ENCODE measurements around the gene NOTUM. TPM values are rescaled to one million over a fixed set of nuclear protein-coding genes. Genes with fewer than 3 reads are reported as not detected.

NOTUM gene
- total and polyA plus RNA-seq, 4 donors = 0.19 to 5.4 (median 1.6) TPM

GRCh38 chr17:81964081-81964849 lies 3.3 kb upstream of the NOTUM start:
- no peak overlapping the region for H3K27ac ChIP-seq (ENCODE audit: low read depth in 1 of 2, low read length in 2 of 2)
- no peaks in the 10 kb centered on the region for H3K9me3 ChIP-seq (ENCODE audit: control insufficient read depth in 4 of 4, low read length in 3 of 4)
- H3K4me1 ChIP-seq (ENCODE audit: control insufficient read depth in 4 of 4, insufficient read depth in 4 of 4, low read length in 3 of 4) = peaks cover 12 to 40% (median 25%) of the 10 kb centered on the region in 4 donors
- WGBS = 72% methylated on average over 22 of the region's 22 CpGs
- no peak overlapping the region for H3K4me3 ChIP-seq (ENCODE audit: low read depth in 1 of 3, low read length in 3 of 3)
- no peak for DNase-seq (ENCODE audit: low spot score)
- H3K36me3 ChIP-seq (ENCODE audit: control insufficient read depth in 4 of 4, insufficient read depth in 3 of 4, low read depth in 1 of 4, low read length in 3 of 4) = no peaks in the 10 kb centered on the region
- no peak for TF ChIP-seq ZBTB33 (IDR thresholded peaks at IDR 0.05)
- TF ChIP-seq GABPA (IDR thresholded peaks at IDR 0.05 in 1 of 2, conservative IDR thresholded peaks at IDR 0.05 in 1 of 2) = no peak
- no peak for TF ChIP-seq TAF1 (conservative IDR thresholded peaks at IDR 0.05)
- no peak for TF ChIP-seq SP1 (IDR thresholded peaks at IDR 0.05)
- no peak for TF ChIP-seq MAX (IDR thresholded peaks at IDR 0.05)
- TF ChIP-seq, protein P1, sequence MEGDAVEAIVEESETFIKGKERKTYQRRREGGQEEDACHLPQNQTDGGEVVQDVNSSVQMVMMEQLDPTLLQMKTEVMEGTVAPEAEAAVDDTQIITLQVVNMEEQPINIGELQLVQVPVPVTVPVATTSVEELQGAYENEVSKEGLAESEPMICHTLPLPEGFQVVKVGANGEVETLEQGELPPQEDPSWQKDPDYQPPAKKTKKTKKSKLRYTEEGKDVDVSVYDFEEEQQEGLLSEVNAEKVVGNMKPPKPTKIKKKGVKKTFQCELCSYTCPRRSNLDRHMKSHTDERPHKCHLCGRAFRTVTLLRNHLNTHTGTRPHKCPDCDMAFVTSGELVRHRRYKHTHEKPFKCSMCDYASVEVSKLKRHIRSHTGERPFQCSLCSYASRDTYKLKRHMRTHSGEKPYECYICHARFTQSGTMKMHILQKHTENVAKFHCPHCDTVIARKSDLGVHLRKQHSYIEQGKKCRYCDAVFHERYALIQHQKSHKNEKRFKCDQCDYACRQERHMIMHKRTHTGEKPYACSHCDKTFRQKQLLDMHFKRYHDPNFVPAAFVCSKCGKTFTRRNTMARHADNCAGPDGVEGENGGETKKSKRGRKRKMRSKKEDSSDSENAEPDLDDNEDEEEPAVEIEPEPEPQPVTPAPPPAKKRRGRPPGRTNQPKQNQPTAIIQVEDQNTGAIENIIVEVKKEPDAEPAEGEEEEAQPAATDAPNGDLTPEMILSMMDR (IDR thresholded peaks at IDR 0.05; ENCODE audit: low read depth, low read length, missing input control) = no peak
- no peak for TF ChIP-seq EGR1 (IDR thresholded peaks at IDR 0.05; ENCODE audit: low read depth in 2 of 2)
- TF ChIP-seq ATF3 (IDR thresholded peaks at IDR 0.05) = no peak
- TF ChIP-seq YY1 (IDR thresholded peaks at IDR 0.05) = no peak
- TF ChIP-seq RXRA (IDR thresholded peaks at IDR 0.05) = no peak
- no peak for TF ChIP-seq FOXA1 (IDR thresholded peaks at IDR 0.05)
- TF ChIP-seq RAD21 (IDR thresholded peaks at IDR 0.05) = no peak
- no peak for TF ChIP-seq FOXA2 (IDR thresholded peaks at IDR 0.05)
- no peak for TF ChIP-seq HNF4G (IDR thresholded peaks at IDR 0.05)
- no peak for TF ChIP-seq JUND (IDR thresholded peaks at IDR 0.05)
- no peak for TF ChIP-seq HNF4A (conservative IDR thresholded peaks at IDR 0.05)
- H3K9ac ChIP-seq (ENCODE audit: low read depth in 1 of 2, low read length in 2 of 2) = no peak overlapping the region
- no peaks in the 10 kb centered on the region for H3K27me3 ChIP-seq (ENCODE audit: control insufficient read depth in 4 of 4, insufficient read depth in 4 of 4, low read length in 3 of 4)

DNA sequence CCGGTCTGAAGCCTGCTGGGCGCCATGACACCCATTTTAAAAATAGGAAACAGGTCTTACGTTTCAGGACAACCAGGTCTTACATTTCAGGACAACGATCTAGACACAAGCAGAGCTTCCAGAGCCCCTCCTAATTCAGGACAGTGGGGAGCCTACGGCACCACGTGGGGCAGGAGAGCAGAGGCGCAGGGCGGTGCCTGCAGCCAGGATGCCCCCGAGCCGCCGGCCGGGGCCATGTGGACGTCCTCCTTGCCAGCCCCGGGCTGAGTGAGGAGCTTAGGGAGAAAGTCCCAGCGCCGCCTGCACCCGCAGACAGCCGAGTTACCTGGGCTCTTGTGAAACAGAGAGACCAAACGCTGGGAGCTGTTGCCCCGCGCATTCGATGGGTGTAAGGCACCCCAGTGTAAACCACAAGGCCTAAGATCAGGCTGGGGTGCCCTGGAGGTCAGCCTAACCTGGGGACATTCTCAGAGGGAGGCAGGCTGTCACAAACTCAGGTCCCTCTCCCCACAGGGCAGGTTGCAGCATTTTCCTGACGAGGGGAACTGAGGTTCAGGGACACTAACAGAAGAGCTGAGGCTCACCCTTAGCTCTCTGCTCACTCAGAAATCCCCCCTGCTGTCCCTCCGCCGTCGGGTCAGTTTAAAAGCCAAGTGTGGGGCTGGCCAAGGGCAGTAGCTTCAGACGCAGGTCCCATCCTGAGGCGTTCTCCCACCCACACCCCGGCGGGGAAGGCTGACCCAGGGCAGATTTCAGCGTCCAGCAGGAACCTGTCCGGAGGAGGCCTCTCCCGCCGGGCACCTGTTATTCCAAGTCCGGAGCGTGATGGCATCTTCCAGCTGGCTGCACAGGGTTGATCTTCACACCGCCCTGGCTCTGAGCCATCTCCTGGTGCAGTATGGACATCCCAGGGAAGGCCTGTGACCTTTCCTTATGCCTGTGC lies 1.8 kb upstream of the NOTUM start:
- no peaks in the 10 kb centered on the region for H3K27me3 ChIP-seq (ENCODE audit: control insufficient read depth in 4 of 4, insufficient read depth in 4 of 4, low read length in 3 of 4)
- no peak overlapping the region for H3K4me3 ChIP-seq (ENCODE audit: low read depth in 1 of 3, low read length in 3 of 3)
- no peak for DNase-seq (ENCODE audit: low spot score)
- no peak for TF ChIP-seq MAX (IDR thresholded peaks at IDR 0.05)
- no peaks in the 10 kb centered on the region for H3K9me3 ChIP-seq (ENCODE audit: control insufficient read depth in 4 of 4, low read length in 3 of 4)
- no peak overlapping the region for H3K9ac ChIP-seq (ENCODE audit: low read depth in 1 of 2, low read length in 2 of 2)
- no peaks in the 10 kb centered on the region for H3K36me3 ChIP-seq (ENCODE audit: control insufficient read depth in 4 of 4, insufficient read depth in 3 of 4, low read depth in 1 of 4, low read length in 3 of 4)
- H3K4me1 ChIP-seq (ENCODE audit: control insufficient read depth in 4 of 4, insufficient read depth in 4 of 4, low read length in 3 of 4) = peaks cover 11 to 33% (median 23%) of the 10 kb centered on the region in 4 donors
- WGBS = 64% methylated on average over 37 of the region's 37 CpGs
- no peak overlapping the region for H3K27ac ChIP-seq (ENCODE audit: low read depth in 1 of 2, low read length in 2 of 2)

Measured in liver (tissue), 9 donors.